HG03571 (cell line): ENCODE measurements around the gene OR4C45.
"Not testable (repeated sequence)": the region's sequence is repeated elsewhere in the genome, so short reads cannot be mapped to it uniquely, and the experiment has no call there.

ENCODE experiments used
- ATAC-seq: cut with Tn5 transposase; IDR thresholded peaks from one replicate; pipeline ENCODE4 v1.9.1; 2021; ENCODE audit not compliant: unreplicated experiment

OR4C45 gene

GRCh38 chr11:50032574-50032973, at the start of gene OR4C45:
Gene OR4C45 (plus strand): TSS chr11:50032874.
- ATAC-seq = no peak

- no peak for ATAC-seq
Observed at GRCh38 chr11:49995565-49995964, 37.1 kb upstream of the OR4C45 start.

- ATAC-seq = no peak
Observed at GRCh38 chr11:50030193-50030592, 2.5 kb upstream of the OR4C45 start.

- ATAC-seq = not testable (repeated sequence)
Observed at GRCh38 chr11:50036239-50036638, 3.6 kb downstream of the OR4C45 start.

- ATAC-seq = no peak
Observed at GRCh38 chr11:50037251-50037650, 4.6 kb downstream of the OR4C45 start.

- ATAC-seq = no peak
Observed at GRCh38 chr11:50044647-50045046, 12.0 kb downstream of the OR4C45 start.

GRCh38 chr11:50063056-50063455, 30.4 kb downstream of the OR4C45 start:
- not testable (repeated sequence) for ATAC-seq

- no peak for ATAC-seq
Observed at GRCh38 chr11:50070389-50070788, 37.7 kb downstream of the OR4C45 start.

- no peak for ATAC-seq
Observed at GRCh38 chr11:50071584-50072225, 39.0 kb downstream of the OR4C45 start.

- ATAC-seq = no peak
Observed at GRCh38 chr11:50072226-50073112, 39.8 kb downstream of the OR4C45 start.

GRCh38 chr11:50073113-50074105, 40.7 kb downstream of the OR4C45 start:
- ATAC-seq = no peak

- ATAC-seq = no peak
Observed at GRCh38 chr11:50074161-50074560, 41.5 kb downstream of the OR4C45 start.

GRCh38 chr11:50075856-50076255, 43.2 kb downstream of the OR4C45 start:
- no peak for ATAC-seq

- no peak for ATAC-seq
Observed at GRCh38 chr11:50077526-50077925, 44.9 kb downstream of the OR4C45 start.

GRCh38 chr11:50078001-50078400, 45.3 kb downstream of the OR4C45 start:
- no peak for ATAC-seq

- not testable (repeated sequence) for ATAC-seq
Observed at GRCh38 chr11:50078946-50079345, 46.3 kb downstream of the OR4C45 start.

GRCh38 chr11:50080256-50080655, 47.6 kb downstream of the OR4C45 start:
- no peak for ATAC-seq
